GM18909 (cell line): ENCODE measurements around the gene POU4F1.
A peak's percentile ranks its signal among the peaks of the same experiment; 100 is the strongest.
"Not testable (repeated sequence)": the region's sequence is repeated elsewhere in the genome, so short reads cannot be mapped to it uniquely, and the experiment has no call there.

ENCODE experiments used
- ATAC-seq: cut with Tn5 transposase; IDR thresholded peaks from one replicate; pipeline ENCODE4 v1.9.1; 2021; ENCODE audit warnings: mild to moderate bottlenecking; ENCODE audit not compliant: unreplicated experiment, poor library complexity

Gene POU4F1

GRCh38 chr13:78603240-78603957 is at the start of gene POU4F1:
POU4F1 (minus strand) TSS chr13:78603552; CDS start chr13:78603326, 226 bp downstream.
- ATAC-seq: peak; percentile 83

DNA sequence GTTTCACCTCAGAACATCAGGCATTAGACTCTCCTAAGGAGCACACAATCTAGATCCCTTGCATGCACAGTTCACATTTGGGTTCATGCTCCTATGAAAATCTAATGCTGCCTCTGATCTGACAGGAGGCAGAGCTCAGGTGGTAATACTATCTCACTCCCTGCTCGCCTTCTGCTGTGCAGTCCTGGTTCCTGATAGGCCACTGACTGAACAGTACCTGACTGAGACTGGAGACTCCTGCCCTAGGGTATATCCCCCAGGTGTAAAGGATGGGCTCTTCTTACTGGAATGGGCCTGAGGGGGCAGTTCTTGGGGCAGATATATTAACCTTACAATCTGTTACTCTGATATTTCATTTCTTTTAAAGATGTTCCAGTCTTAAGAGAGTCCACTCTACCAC is 49.3 kb upstream of the POU4F1 start:
- ATAC-seq: no peak

DNA sequence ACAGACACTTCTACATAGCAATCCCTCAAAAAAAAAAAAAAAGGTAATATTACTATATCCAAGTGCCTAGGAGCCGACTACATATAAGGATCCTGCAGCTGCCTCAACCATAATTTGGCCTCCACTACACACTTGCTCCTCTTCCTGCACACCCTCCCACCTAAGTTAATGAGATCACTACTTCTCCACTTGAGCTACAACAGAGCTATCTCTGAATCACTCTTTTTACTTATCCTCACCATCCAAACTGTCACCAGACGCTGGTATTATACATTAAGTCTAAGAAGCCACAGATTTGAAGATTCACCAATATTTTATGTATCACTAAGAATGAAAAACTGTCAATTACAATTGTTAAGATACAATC is 47.3 kb upstream of the POU4F1 start:
- ATAC-seq: no peak

DNA sequence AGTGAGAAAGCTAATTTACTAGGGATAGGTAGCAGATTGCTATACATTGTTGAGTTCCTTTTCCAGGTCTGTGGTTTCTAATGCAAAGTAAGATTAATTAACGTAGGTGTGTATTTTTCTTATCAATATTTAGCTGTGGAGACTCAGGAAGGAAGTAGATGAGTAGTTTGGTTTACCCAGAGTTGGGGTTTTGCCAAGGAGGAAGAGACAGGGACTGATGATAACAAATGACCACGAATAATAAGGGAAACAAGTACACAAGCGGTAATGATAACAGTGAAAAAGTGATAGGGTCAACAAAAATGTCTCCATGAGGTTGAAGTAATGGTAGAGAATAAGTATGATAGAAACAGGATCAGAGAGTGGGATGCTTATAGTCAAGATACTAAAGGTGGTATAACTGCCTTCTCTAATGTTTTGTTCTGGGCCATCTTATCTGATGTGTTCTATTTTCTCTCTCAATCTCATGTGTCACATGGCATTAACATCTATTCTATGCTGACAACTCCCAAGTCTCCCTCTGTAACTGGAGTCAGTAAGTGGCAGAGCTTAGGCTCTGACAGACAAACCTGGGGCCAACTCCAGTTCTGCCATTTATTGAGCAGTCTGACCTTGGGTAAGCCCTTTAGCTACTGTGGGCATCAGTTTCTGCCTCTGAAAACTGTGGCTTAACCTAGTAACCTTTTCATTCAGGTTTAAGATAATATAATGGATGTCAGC is 46.8 kb upstream of the POU4F1 start:
- no peak for ATAC-seq

DNA sequence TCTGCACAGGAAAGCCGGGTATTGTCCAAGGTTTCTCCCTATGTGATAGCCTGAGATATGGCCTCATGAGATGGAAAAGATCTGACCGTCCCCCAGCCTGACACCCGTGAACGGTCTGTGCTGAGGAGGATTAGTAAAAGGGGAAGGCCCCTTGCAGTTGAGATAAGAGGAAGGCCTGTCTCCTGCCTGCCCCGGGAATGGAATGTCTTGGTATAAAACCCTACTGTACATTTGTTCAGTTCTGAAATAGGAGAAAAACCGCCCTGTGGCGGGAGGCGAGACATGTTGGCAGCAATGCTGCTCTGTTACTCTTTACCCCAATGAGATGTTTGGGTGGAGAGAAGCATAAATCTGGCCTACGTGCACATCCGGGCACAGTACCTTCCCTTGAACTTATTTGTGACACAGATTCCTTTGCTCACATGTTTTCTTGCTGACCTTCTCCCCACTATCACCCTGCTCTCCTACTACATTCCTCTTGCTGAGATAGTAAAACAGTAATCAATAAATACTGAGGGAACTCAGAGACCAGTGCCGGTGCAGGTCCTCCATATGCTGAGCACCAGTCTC is 43.8 kb upstream of the POU4F1 start:
- ATAC-seq: not testable (repeated sequence)

- no peak for ATAC-seq
Observed at GRCh38 chr13:78638216-78638615, 34.9 kb upstream of the POU4F1 start.

DNA sequence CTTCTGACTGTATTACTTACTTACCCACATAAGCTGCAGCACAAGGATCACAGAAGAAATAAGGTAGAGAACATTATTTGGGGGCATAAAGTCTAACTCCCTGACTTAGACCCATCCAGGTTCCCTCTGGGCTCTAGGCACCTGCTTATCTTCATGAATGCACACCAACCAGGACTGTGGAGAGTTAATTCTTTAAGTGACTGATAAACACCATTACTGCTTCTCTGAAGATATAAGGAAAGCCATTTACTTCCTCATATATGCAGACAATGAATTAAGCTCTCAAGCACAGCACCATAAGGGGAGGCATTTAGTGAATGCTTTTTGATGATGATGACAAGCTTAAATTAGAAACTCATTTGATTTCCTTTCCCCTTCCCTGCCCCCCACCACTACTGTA is 33.1 kb upstream of the POU4F1 start:
- no peak for ATAC-seq

- ATAC-seq: no peak
Observed at GRCh38 chr13:78632996-78633395, 29.6 kb upstream of the POU4F1 start.

DNA sequence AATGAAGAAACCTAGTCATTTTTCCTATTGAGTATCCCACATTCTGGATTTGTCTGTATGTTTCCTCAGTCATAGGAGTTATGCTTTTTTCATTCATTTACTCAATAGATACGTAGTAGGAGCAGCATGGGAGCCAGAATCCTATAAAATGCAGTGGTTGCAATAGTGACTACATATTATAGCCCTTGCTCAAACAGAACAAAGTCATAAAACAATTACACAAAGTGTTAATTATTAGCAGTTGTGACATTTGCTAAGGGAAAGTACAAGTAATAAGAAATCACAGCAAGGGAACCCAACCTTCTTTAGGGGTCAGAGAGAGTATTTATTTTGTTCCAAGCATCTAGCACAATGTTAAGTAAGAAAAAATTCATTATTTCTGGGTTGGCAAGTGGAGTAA is 27.7 kb upstream of the POU4F1 start:
- no peak for ATAC-seq

DNA sequence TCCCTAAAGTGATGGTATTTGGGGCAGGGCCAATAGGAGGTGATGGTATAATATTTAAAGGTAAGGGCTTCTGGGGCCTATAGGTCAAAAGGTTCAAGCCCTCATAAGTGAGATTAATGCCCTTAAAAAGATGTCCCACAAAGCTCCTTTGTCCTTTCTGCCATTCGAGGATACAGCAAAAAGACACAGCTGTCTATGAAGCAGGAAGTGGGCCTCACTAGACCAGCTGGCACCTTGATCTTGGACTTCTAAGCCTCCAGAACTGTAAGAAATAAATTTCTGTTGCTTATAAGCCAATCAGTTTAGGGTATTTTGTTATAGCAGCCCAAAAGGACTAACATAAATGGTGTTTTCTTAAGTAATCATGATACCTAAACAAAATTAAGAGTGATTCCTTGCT is 27.2 kb upstream of the POU4F1 start:
- ATAC-seq: no peak

GRCh38 chr13:78625384-78625783 is 22.0 kb upstream of the POU4F1 start:
- ATAC-seq: no peak

- ATAC-seq: no peak
Observed at GRCh38 chr13:78623132-78623531, 19.8 kb upstream of the POU4F1 start.

GRCh38 chr13:78620936-78621470 is 17.7 kb upstream of the POU4F1 start:
- no peak for ATAC-seq

GRCh38 chr13:78618411-78618810 is 15.1 kb upstream of the POU4F1 start:
- no peak for ATAC-seq

DNA sequence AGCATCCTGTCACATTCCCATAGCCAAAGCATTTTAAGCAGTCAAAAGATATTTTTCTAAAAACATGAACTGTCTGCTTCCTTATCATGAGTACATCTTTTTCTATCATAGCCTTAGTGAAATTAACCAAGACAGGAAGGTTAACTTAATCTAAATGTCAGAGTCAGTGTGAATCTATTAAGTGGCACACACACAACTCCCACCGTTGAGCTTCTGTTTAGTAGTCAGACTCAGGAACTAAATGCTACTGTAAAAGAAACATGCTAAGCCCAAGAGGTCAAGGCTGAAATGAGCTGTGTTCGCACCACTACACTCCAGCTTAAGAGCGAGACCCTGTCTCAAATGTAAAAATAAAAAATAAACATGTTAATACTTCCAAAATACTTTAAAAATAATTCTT is 7.7 kb upstream of the POU4F1 start:
- no peak for ATAC-seq

DNA sequence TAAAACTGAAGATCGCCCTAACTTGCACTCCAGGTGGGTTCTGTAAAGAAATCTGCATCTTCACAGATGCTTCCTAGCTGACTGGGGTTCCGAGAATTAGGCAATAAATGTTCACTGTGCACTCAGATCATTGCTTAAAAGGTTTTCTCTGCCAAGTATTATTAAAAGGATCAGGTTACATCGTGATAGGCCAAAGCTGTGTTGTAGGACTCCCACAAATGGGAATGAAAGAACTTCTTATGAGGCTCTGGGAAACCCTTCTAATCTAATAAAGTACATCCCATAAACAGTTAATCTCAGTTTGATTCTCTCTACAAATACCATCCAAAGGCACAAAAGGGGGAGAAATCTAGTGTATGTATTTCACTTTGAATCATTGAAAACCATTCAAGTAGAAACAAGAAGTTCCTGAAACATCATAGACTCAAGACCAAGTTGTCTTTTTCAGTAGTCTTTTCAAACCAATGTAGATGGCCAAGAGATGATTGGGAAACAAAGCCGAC is 7.1 kb upstream of the POU4F1 start:
- no peak for ATAC-seq

DNA sequence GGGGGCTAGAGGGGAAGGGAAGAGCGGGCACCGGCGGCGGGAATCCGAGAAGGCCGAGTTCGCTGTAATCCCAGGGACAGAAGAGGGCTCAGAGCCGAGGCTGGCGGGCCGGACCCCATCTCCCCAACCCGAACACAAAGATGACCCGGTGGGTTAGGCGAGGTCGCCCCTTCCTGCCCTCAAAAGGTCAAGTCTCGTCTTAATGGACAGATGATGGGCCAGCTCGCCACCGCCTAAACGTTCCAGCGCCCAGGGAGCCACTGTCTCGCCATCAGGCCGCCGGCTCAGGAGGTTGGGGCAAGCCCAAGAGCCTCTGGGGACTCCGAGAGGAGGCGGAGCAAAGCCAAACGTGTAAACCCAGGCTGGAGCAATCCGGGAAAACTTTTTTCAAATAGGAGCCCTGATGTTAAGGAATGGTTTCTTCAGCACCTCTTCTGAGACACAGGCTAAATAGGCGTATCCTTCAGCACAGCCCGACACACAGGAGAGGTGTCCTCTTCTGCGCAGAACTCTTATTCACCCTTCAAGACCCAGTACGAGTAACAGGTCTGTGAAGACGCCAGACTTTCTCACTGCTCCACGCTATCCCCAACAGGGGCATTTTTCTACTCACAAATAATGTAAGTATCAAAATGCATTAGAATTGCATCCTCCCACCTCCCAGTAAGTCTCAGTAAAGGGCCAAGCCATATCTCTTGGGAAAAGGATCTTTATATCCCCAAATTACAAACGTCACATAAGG is 6.3 kb upstream of the POU4F1 start:
- ATAC-seq: no peak

GRCh38 chr13:78608688-78609463 is 5.5 kb upstream of the POU4F1 start:
- no peak for ATAC-seq

DNA sequence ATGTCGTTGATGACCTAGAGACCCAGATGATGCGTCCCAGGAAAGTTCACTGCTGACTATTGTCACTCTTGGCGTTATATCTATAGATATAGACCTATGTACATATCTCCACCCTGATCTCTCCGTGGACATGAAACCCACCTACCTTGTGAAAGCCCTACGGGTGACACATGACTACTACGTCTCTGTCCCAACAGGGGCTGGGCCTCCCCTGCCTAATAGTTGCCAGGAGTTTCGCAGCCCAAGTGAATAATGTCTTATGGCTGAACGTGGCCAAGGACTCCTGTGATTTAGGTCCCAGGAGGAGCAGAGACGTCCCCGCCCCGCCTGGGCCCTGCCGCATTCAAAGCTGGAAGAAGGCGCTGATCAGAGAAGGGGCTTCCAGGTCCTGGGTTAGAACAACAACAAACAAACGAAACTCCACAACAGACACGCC is 4.9 kb upstream of the POU4F1 start:
- no peak for ATAC-seq
